Activated naive CD8-positive, alpha-beta T cell treated with anti-CD3 and anti-CD28 coated beads for 36 hours (primary cell): ENCODE measurements around the gene ATG5. TPM values are rescaled to one million over a fixed set of nuclear protein-coding genes. Genes with fewer than 3 reads are reported as not detected.

ENCODE experiments used
- DNase-seq: peaks from one replicate; pipeline ENCODE4 v3.0.0; 2021
- H3K27ac Mint-ChIP-seq: one replicate; pipeline ENCODE4 v1.8.0; 2022; ENCODE audit warnings: mild to moderate bottlenecking, moderate library complexity, mixed read lengths
- H3K27me3 Mint-ChIP-seq: one replicate; pipeline ENCODE4 v1.8.0; 2022; ENCODE audit warnings: mild to moderate bottlenecking, mixed read lengths
- H3K36me3 Mint-ChIP-seq: one replicate; pipeline ENCODE4 v1.8.0; 2021; ENCODE audit warnings: mild to moderate bottlenecking, mixed read lengths
- H3K4me1 Mint-ChIP-seq: one replicate; pipeline ENCODE4 v1.8.0; 2021; ENCODE audit warnings: mixed read lengths
- H3K4me3 Mint-ChIP-seq: one replicate; pipeline ENCODE4 v1.8.0; 2022; ENCODE audit warnings: mild to moderate bottlenecking, moderate library complexity, mixed read lengths
- H3K9me3 Mint-ChIP-seq: one replicate; pipeline ENCODE4 v1.8.0; 2022; ENCODE audit warnings: mixed read lengths
- total RNA-seq, 2 experiments: library from RNA; stranded (reverse); gene quantifications; one replicate each; pipeline ENCODE4 v1.2.3, GENCODE V29; 2021

ATG5 gene
- total RNA-seq, 2 experiments from 2014 or later, result 36.9 to 41.8 TPM

DNA sequence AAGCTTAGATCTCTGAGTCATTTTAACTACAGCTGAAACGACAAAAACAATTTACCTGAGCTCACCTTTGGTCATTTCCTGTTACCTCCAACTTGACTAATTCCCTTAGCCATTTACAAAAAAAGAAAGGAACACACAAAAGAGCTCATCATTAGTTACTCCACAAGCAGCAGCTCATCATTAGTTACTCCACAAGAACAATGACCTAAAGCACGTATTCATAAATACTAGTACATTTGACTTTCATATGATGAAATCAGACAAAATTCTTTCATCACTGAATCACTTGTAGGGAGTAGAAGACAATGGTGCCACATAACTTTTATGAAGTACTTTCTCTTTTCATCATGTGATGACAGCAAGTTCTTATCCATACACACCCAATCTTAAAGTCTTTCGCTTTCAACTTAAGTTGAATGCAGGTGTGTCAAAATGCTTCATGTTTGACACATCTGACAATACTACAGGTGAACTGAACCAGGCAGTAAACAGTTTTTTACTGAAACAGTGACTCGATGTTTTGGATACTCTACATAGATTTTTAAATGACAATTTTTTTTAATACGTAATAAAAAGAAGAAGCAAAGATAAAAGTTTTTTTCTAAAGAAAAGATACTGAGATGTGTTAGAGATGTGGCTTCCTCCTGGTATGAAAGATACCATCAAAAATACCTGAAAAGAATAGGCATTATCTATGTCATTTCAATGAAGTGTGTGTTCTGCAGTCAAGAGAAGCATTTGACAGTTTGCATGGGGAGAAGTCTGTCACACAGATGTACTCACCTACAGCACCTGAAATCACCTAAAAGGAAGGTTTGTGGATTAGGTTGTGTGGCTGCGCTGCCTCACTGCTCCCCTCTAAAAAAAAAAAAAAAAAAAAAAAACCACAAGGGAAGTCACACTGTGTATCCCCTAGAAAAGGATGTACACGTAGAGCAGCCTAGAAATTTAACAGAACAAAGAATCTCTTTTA, 130.3 kb downstream of the ATG5 start:
- Mint-ChIP-seq H3K36me3 (peaks cover 52% of the 10 kb centered on the region), H3K9me3 (no peaks in the 10 kb centered on the region), H3K27me3 (no peaks in the 10 kb centered on the region), H3K4me1 (peaks cover 45% of the 10 kb centered on the region), H3K27ac (peak overlapping the region; percentile 91), H3K4me3 (peak overlapping the region; percentile 53)
- peak; percentile 6 for DNase-seq

DNA sequence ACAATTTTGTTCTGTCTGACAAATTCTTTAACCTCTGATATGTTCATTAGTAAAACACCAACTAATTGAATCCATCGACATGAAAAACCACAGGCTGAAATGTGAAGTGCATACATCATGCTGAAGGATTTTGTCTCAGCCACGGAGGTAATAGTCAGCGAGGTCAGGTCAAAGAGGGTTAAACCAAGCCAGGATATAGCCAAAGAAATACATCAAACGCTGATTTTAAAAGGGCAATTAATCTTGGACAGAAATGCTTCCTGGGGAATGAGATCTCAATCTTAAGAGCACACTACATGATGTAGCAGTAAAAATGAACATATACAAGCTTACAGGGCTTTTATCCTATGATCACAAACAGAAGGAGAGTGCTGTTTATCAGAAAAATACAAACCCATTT, 132.7 kb downstream of the ATG5 start:
- Mint-ChIP-seq H3K27ac (no peak overlapping the region), H3K9me3 (no peaks in the 10 kb centered on the region), H3K4me1 (peaks cover 59% of the 10 kb centered on the region), H3K4me3 (no peak overlapping the region), H3K36me3 (peaks cover 46% of the 10 kb centered on the region), H3K27me3 (no peaks in the 10 kb centered on the region)
- no peak for DNase-seq

DNA sequence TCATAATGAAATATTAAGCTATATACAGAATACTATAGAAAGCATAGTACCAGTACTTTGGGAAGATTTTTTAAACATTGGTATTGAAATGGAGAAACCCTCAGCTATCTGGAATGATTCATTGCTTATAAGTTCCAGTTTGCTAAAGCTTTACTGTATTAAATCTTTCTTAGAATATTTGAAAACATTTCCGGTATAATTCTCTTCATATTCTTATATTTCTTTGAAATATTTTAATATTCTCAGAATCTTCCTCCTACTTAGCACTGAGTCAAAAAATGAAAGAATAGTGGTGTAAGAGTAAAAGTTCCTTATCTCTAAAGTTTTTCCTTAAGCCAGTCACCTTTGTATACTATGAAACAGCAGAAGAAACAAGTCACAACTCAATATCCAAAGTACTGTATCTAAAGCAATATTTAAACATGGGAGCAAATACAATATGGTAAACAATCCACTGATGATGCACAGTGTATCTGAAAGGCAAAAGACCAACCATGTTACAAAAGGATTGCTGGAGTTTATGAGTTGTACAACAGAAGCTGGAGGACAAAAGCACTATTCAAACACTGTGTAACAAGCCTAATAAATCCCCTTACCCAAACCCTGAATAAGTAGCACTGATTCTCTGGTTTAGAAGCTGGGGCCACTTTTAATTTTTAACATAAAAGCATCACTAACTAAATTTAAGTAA, 137.3 kb downstream of the ATG5 start:
- H3K27ac Mint-ChIP-seq, result peak overlapping the region; percentile 82
- H3K4me1 Mint-ChIP-seq, result peaks cover 54% of the 10 kb centered on the region
- H3K4me3 Mint-ChIP-seq, result peak overlapping the region; percentile 42

DNA sequence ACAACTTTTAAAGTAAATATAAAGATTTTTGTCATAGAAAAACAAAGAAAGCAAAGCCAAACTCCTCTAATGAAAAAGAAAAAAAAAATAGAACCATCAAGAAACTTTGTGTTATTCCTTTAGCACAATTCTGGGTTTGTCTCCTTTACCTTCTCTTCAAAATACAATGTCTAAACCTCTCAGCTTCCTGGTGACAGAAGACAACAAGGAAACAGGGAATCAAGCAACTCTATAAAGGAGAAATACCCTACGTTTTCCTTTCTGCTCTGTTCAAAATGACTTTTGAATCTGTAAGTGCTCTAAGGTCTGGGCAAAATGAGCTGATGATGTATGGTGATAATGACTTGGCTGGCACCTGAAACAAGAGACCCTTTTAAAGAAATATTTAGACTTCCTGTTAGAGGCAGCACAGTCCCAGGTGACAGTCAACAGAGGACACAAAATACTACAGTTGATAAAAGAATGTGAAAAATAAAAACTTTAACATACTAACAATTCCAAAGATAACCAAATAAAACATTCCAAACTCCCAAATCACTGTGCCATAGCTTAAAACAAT, 138.1 kb downstream of the ATG5 start:
- H3K4me1 Mint-ChIP-seq, result peaks cover 52% of the 10 kb centered on the region

More for the DNA sequence above, 137.3 kb downstream of the ATG5 start:
- H3K36me3 Mint-ChIP-seq, result peaks cover 40% of the 10 kb centered on the region
- DNase-seq, result no peak
- no peaks in the 10 kb centered on the region for H3K9me3 Mint-ChIP-seq
- H3K27me3 Mint-ChIP-seq, result no peaks in the 10 kb centered on the region

DNA sequence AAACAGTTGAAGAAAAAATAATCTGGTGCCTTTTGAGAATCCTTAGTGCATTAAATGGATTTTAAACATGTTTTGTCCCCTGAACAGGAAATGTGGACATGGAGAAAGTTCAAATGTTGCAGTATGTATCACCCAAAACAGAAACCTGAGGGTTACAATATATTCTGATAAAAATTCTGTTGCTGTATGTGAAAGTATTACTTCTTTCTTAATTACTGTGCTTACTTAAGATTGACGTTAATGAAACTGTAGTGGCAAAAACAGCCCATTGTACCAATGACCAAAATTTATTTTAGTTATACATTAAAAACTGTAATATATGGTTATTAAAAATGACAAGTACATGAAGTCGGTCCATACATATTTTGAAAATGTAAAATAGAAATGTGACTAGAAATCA, 138.8 kb downstream of the ATG5 start:
- H3K9me3 Mint-ChIP-seq, result peaks cover 3% of the 10 kb centered on the region
- H3K27ac Mint-ChIP-seq, result peak overlapping the region; percentile 80
- H3K27me3 Mint-ChIP-seq, result no peaks in the 10 kb centered on the region
- H3K36me3 Mint-ChIP-seq, result peaks cover 45% of the 10 kb centered on the region
- H3K4me3 Mint-ChIP-seq, result peak overlapping the region; percentile 37
- DNase-seq, result no peak
- H3K4me1 Mint-ChIP-seq, result peaks cover 59% of the 10 kb centered on the region

More for the DNA sequence above, 138.1 kb downstream of the ATG5 start:
- peaks cover 39% of the 10 kb centered on the region for H3K36me3 Mint-ChIP-seq
- H3K27ac Mint-ChIP-seq, result peak overlapping the region; percentile 80
- no peaks in the 10 kb centered on the region for H3K27me3 Mint-ChIP-seq
- H3K4me3 Mint-ChIP-seq, result peak overlapping the region; percentile 27
- H3K9me3 Mint-ChIP-seq, result no peaks in the 10 kb centered on the region
- DNase-seq, result no peak

DNA sequence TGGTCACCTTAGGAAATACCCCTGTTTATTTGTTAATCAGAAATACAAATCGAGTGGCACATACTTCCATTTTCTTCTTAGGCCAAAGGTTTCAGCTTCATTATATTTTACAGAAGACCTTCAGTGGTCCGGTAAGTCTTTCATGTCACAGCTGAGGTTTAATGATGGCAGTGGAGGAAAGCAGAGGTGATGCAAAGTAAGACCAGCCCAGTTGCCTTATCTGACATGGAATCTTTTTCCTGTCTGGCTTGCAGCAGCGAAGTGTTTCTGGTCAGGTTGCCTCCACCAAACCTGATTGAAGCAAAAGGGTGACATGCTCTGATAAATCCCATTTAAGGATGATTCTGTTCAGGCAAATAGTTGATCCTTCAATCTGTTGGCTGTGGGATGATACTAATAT, 139.4 kb downstream of the ATG5 start:
- H3K27me3 Mint-ChIP-seq, result no peaks in the 10 kb centered on the region

DNA sequence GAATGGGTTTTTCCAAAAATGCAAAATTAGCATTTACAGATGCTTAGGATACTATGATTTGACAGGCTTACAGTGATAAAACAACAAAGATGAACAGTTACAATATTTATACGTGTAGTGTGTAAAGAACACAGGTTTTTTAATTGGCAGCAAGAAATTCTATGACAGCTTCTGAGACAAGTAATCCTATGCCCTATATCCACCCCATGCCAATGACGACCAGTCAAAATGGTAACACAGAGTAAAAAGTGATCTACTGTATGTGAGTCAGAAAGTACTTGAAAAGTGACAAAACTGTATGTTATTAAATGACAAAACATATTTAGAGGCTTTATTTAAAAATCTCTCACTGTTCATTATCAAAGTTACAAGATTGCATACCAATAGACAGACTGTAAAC, 139.9 kb downstream of the ATG5 start:
- Mint-ChIP-seq H3K4me3 (peak overlapping the region; percentile 37), H3K36me3 (peaks cover 40% of the 10 kb centered on the region), H3K4me1 (peaks cover 61% of the 10 kb centered on the region), H3K27ac (peak overlapping the region; percentile 80), H3K9me3 (peaks cover 3% of the 10 kb centered on the region), H3K27me3 (no peaks in the 10 kb centered on the region)
- DNase-seq, result no peak

More for the DNA sequence above, 139.4 kb downstream of the ATG5 start:
- Mint-ChIP-seq H3K4me1 (peaks cover 61% of the 10 kb centered on the region), H3K9me3 (peaks cover 3% of the 10 kb centered on the region), H3K27ac (peak overlapping the region; percentile 80), H3K4me3 (peak overlapping the region; percentile 37), H3K36me3 (peaks cover 41% of the 10 kb centered on the region)
- no peak for DNase-seq

DNA sequence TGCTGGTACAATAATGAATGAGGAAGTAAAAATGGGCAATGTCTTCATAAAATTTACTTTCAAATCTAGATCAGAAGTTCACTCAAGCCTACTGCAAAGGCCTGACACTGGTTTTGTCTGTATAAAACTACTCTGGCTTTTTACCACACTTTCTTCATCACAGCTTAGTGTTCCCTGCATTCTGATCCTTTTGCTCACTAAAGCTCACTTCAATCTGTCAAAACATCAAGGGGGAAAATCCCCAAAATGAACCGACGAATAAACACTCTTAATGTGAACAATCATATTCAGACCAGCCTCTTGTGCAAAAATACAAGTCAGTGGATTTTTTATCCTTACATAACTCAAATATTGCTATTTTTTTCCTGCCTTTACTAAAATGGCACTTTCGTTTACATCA, 140.9 kb downstream of the ATG5 start:
- Mint-ChIP-seq H3K9me3 (peaks cover 3% of the 10 kb centered on the region), H3K36me3 (peaks cover 41% of the 10 kb centered on the region), H3K27me3 (no peaks in the 10 kb centered on the region), H3K4me1 (peaks cover 57% of the 10 kb centered on the region), H3K4me3 (peak overlapping the region; percentile 23), H3K27ac (peak overlapping the region; percentile 54)
- no peak for DNase-seq

DNA sequence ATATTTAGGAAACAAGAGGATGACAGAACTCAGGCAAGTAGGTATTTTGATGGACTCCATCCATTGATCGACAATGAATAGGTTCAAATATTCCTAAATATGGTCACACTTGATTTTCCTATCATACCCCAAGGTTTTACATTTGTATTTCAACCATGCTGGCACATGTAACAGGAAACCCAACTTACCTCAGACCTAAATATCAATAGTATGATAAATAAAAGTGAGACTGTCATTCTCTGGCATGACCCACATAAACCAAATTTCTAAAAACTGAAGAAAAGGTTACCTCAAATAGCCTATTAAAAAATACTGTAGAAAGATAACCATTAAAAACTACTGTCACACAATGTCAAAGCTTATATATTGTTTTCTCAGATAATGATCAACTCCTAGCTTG, 142.1 kb downstream of the ATG5 start:
- Mint-ChIP-seq H3K27me3 (no peaks in the 10 kb centered on the region), H3K36me3 (peaks cover 32% of the 10 kb centered on the region), H3K4me1 (peaks cover 47% of the 10 kb centered on the region), H3K4me3 (no peak overlapping the region), H3K9me3 (peaks cover 3% of the 10 kb centered on the region), H3K27ac (no peak overlapping the region)
- DNase-seq, result no peak

DNA sequence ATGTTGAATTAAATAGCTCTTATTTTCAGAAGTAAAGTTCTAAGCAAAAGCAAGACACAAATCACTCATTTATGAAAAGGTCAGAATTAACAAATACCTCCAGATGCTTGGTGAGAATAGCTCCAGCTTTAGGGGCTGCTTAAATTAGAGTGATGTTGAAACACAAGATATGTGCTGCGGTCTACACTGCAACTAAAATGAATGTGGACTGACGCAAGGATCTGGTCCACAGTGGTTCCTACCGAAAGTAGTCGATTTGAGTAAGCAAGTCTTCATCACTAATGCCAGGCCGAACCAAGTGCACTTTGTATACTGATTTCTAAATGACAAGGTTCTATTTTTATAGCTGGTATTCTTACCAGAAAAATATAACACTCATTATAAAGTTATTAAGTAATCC, 143.1 kb downstream of the ATG5 start:
- H3K4me1 Mint-ChIP-seq, result peaks cover 40% of the 10 kb centered on the region
- no peak overlapping the region for H3K4me3 Mint-ChIP-seq
- peaks cover 3% of the 10 kb centered on the region for H3K9me3 Mint-ChIP-seq
- no peak for DNase-seq
- H3K36me3 Mint-ChIP-seq, result peaks cover 30% of the 10 kb centered on the region
- peak overlapping the region; percentile 28 for H3K27ac Mint-ChIP-seq
- no peaks in the 10 kb centered on the region for H3K27me3 Mint-ChIP-seq

DNA sequence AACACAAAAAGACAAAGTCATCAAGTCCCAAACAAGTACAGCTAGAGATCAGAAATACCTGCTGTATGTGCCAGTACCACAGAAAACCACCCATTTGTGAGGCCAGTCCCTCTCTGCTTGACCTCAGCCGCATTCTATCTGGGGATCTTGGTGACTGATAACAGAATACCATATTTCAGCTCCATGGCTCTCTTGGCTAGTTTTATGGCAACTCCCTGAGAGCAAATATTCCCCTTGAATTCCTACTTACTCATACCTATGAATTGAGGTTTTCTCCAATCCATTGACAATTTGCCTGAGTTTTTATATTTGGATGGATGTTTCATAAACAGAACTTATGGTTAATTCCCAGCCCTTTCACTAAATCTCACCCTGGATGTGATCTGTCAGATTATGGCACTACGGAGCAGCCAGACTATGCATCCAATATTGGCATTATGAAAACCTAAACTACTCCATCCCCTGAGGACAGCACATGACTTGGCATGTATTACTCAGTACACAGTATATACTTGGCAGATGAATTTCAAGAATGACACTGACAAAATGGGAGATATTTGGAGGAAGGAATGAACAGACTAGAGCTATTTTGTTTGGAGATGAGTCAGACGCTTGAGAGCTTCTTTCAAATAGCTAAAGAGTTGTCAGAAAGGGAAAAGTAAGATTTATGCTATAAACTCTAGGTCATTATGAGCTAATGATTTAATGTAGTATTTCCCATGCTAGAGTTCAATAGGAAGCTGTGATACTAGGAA, 143.7 kb downstream of the ATG5 start:
- Mint-ChIP-seq H3K9me3 (peaks cover 3% of the 10 kb centered on the region), H3K4me3 (no peak overlapping the region), H3K36me3 (peaks cover 30% of the 10 kb centered on the region), H3K27me3 (no peaks in the 10 kb centered on the region), H3K27ac (peak overlapping the region; percentile 28), H3K4me1 (peaks cover 36% of the 10 kb centered on the region)
- DNase-seq, result no peak

DNA sequence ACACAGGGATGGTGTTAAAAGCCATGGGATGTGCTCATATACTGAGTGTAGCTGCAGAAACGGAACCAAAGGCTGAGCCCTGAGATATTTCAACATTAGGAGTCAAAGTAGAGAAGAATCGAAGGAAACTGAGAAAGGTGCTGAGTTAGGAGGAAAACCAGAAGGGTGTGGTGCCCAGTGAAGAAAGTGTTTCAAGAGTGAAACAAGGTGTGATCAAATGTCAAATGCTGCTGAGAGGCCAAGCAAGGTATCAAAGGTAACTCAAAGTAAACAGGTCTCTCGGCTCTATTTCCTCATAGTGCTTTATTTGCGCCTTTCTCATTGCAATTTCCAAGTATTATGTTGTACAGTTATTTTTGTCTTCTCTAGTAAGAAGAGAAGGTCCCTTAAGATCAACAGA, 145.4 kb downstream of the ATG5 start:
- H3K9me3 Mint-ChIP-seq, result peaks cover 7% of the 10 kb centered on the region
- peaks cover 24% of the 10 kb centered on the region for H3K36me3 Mint-ChIP-seq
- no peak for DNase-seq
- peak overlapping the region; percentile 21 for H3K27ac Mint-ChIP-seq
- H3K4me1 Mint-ChIP-seq, result peaks cover 23% of the 10 kb centered on the region
- H3K27me3 Mint-ChIP-seq, result peaks cover 10% of the 10 kb centered on the region
- no peak overlapping the region for H3K4me3 Mint-ChIP-seq

DNA sequence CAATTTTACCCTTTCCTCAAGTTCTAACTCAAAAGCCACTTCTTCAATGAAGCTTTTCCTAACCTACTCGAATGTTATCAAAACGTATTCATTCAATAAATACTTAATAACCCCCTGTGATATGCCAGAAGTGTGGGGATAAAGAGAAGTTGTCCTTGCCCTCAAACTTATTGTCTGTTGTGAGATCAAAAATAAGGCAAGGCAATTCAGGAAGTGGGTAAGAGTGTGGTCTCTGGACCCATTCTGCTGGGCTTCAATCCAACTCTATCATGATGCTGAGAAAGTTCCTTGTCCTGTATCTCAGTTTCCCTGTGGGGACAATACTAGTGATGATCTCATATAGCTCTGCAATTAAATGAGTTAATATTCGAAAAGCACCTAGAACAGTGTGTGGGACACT, 146.7 kb downstream of the ATG5 start:
- peaks cover 17% of the 10 kb centered on the region for H3K4me1 Mint-ChIP-seq
- H3K36me3 Mint-ChIP-seq, result peaks cover 21% of the 10 kb centered on the region
- no peak for DNase-seq
- no peak overlapping the region for H3K4me3 Mint-ChIP-seq
- H3K9me3 Mint-ChIP-seq, result peaks cover 7% of the 10 kb centered on the region
- H3K27ac Mint-ChIP-seq, result no peak overlapping the region
- peaks cover 14% of the 10 kb centered on the region for H3K27me3 Mint-ChIP-seq

DNA sequence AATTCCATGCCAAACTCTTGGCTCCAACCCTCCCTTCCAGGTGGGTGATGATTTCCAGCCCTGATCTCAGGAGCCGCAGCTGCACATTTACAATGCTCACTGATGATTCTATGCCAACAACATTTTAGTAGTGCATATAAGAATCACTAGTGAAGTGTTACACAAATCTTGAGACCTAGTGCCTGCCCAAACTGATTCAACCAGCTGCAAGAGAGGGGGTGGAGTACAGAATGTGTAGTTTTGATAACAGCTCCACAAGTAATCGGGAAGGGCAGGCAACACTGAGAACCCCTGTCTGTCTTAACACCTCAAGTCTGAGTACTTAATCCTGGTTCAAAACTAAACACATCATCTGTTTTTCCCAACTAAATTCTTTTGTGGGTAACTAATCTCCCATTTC, 147.8 kb downstream of the ATG5 start:
- Mint-ChIP-seq H3K9me3 (peaks cover 7% of the 10 kb centered on the region), H3K4me3 (no peak overlapping the region), H3K4me1 (peaks cover 18% of the 10 kb centered on the region), H3K27me3 (peaks cover 14% of the 10 kb centered on the region), H3K36me3 (peaks cover 15% of the 10 kb centered on the region), H3K27ac (no peak overlapping the region)
- DNase-seq, result no peak
